GM12872 (cell line): ENCODE measurements around the gene PCDH12.

Experiments used
- TF ChIP-seq, protein P1 (sequence below): IDR thresholded peaks from 3 replicates; pipeline ENCODE4 v1.5.1; 2011; ENCODE audit warnings: low read depth, mild to moderate bottlenecking, low read length, moderate library complexity; ENCODE audit not compliant: insufficient read depth

The PCDH12 gene

DNA sequence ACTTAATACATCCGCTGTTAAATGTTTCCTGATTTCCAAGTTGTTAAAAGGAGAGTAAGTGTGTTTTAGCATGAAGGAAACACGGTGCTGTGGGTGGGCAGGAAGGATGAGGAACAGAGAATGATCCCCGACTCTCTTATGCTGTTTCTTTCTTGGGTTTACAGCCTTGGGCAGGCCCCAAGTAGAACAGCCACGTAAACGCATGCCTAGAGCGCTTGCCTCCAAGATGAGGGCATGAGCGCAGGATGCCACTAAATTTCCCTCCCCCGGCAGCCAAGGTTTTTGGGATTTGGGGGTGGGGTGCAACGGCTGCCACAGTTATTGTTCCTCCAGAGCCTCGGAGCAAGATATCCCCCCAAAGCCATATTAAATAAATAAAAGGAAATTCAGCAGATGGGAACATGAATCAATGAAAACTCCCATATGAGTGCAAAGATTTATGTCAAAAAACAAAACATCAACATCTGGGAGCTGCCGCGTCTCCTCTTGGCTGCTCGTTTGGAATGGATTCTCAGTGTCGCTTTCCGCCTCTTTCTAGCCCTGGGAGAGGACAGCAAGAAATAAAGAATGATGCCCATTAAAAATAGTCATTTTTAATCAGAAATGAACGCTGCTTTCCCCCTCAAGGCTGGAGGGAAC lies 44.3 kb downstream of the PCDH12 start:
- TF ChIP-seq, protein P1, sequence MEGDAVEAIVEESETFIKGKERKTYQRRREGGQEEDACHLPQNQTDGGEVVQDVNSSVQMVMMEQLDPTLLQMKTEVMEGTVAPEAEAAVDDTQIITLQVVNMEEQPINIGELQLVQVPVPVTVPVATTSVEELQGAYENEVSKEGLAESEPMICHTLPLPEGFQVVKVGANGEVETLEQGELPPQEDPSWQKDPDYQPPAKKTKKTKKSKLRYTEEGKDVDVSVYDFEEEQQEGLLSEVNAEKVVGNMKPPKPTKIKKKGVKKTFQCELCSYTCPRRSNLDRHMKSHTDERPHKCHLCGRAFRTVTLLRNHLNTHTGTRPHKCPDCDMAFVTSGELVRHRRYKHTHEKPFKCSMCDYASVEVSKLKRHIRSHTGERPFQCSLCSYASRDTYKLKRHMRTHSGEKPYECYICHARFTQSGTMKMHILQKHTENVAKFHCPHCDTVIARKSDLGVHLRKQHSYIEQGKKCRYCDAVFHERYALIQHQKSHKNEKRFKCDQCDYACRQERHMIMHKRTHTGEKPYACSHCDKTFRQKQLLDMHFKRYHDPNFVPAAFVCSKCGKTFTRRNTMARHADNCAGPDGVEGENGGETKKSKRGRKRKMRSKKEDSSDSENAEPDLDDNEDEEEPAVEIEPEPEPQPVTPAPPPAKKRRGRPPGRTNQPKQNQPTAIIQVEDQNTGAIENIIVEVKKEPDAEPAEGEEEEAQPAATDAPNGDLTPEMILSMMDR, result no peak

DNA sequence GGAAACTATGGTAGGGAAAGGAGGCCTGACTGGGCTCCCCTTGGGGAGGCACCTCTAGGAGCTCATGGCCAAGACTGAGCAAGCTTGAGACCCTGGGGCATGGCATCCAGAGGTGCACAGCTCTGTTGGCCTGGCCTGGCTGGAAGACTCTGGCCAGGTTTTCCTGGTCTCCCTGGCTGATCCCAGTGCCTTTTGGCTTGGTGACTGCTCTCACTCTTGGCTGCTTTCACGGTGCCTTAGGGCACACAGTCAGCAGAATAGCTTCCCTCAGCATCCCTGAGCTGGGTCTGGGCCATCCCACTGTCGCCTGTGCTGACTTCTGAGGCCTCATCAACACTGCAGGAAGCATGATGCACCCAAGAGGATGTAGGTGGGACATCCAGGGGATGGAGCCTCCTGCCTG lies 47.7 kb downstream of the PCDH12 start:
- TF ChIP-seq, protein P1, result no peak

DNA sequence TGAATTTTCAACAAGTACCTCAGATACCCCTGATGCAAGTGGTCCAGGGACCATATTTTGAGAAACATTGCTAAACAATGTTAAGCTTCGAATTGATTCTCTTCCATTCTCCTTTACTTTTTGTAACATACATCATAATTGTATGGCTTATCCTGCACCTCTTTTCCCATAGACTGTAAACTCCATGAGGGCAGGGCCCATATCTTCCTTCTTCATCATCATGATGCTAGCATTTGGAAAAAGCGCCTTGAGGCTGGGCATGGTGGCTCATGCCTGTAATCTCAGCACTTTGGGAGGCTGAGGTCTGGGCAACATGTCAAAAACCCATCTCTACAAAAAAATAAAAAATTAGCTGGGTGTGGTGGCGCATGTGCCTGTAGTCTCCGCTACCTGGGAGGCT lies 48.8 kb downstream of the PCDH12 start:
- TF ChIP-seq, protein P1, result no peak

DNA sequence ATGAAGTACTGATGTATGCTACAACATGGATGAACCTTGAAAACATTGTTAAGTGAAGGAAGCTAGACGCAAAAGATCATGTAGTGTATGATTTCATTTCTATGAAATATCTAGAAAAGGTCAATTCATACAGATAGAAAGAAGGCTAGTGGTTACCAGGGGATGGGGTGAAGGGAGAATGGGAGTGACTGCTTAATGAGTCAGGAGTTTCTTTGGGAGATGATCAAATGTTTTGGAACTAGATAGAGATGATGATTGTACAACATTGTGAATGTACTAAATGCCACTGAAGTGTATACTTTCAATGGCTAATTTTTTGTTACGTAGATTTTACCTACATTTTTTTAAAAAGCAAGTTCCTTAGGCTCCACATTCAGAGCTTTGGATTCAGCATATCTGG lies 49.2 kb downstream of the PCDH12 start:
- TF ChIP-seq, protein P1, result no peak

DNA sequence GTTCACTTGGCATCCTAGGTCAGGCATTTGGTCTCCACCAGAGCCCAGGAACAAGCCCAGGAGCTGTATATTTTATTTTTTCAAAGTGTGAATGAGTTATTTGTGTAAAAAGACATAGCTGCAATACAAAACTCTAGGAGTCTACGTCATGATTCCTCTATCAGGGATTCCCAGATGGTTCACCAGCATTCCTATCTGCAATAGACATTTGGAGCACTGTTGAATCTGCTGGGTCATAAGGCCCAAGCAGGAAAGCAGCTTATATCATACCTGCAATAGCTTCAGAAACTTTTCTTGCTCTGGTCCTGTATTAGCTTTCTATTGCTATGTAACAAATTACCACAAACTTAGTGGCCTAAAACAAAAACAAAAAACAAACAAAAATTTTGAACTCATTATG lies 51.0 kb downstream of the PCDH12 start:
- TF ChIP-seq, protein P1, result no peak

DNA sequence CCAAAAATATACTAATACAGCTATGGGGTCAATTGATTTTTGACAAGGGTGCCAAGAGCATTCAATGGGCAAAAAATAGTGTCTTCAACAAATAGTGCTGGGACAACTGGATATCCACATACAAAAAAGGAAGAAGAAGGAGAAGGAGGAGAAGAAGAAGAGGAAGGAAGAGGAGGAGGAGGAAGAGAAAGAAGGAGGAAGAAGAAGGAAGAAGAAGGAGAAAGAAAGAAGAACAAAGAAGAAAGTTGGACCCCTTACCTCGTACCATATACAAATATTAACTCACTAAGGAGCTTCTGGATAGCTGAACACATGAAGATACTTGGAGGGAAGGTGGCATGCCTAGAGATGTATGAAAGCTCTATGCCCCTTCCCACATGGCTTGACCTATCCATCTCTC lies 51.5 kb downstream of the PCDH12 start:
- TF ChIP-seq, protein P1, result no peak

DNA sequence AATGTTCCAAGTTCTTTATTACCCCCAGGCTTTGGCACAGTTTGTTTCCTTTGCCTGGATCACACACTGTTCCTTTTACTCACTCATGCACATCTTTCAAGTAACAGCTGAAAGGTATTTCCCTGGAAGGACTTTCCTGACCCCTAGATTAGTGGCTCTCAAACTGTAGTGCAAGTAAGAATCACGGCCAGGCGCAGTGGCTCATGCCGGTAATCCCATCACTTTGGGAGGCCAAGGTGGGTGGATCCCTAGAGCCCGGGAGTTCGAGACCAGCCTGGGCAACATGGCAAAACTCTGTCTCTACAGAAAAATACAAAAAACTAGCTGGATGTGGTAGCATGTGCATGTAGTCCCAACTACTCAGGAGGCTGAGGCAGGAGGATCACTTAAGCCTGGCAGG lies 53.5 kb downstream of the PCDH12 start:
- TF ChIP-seq, protein P1, result no peak
